ENCODE measurements around the gene TSHZ3. TPM values are rescaled to one million over a fixed set of nuclear protein-coding genes. Genes with fewer than 3 reads are reported as not detected.

TSHZ3 gene
- total RNA-seq, 4 donors from 2014 or later, result 0.19 to 5.3 (median 1.9) TPM

DNA sequence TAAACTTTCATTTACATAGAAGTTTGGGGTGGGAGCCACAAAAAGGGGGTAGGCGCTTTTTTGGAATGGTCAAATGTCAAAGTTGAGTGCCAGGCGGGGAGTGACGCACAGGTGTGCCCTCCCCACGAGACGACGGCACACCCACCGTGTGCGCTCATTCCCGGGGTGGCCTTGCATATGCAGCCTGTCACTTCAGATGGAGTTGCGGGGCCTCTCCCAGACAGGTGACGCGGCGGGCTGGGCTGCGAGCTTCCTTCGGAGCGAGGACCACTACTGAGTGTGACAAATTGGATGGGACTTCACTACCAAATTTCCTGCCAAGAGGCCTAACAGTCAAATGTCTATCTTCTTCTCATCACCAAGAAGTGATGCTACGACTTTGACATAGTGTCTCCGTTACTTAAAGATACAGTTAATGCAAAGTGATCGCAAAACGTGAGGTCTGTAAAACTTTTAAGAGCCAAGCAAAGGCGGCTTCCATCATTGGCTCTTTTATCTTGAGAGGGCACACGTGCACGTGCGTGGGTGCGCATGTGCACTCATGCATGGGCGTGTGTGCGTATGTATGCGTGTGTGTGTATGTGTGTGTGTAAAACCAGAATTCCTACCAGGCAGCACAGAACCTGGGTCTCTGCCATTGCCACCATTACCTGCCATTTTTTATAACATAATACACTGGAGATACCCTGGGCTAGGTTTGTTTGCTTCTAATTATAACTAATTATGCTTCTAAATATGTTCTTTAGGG, 43.1 kb downstream of the TSHZ3 start:
- no peaks in the 10 kb centered on the region for H3K36me3 ChIP-seq
- H3K27me3 ChIP-seq, result no peaks in the 10 kb centered on the region
- no peak for DNase-seq
- intact Hi-C loops (cut with DNase I), result no loop called here
- H3K9me3 ChIP-seq, result no peaks in the 10 kb centered on the region
- peaks cover 0 to 4% (median 0%) of the 10 kb centered on the region in 3 donors for H3K4me1 ChIP-seq
- H3K4me3 ChIP-seq, result no peak overlapping the region
- no peak overlapping the region for H3K27ac ChIP-seq
- TF ChIP-seq, protein P1, sequence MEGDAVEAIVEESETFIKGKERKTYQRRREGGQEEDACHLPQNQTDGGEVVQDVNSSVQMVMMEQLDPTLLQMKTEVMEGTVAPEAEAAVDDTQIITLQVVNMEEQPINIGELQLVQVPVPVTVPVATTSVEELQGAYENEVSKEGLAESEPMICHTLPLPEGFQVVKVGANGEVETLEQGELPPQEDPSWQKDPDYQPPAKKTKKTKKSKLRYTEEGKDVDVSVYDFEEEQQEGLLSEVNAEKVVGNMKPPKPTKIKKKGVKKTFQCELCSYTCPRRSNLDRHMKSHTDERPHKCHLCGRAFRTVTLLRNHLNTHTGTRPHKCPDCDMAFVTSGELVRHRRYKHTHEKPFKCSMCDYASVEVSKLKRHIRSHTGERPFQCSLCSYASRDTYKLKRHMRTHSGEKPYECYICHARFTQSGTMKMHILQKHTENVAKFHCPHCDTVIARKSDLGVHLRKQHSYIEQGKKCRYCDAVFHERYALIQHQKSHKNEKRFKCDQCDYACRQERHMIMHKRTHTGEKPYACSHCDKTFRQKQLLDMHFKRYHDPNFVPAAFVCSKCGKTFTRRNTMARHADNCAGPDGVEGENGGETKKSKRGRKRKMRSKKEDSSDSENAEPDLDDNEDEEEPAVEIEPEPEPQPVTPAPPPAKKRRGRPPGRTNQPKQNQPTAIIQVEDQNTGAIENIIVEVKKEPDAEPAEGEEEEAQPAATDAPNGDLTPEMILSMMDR (IDR thresholded peaks at IDR 0.05), result no peak
- TF ChIP-seq POLR2A (IDR thresholded peaks at IDR 0.05), result no peak
- 89 to 91% methylated on average over 28 of the region's 28 CpGs for WGBS, 2 donors

DNA sequence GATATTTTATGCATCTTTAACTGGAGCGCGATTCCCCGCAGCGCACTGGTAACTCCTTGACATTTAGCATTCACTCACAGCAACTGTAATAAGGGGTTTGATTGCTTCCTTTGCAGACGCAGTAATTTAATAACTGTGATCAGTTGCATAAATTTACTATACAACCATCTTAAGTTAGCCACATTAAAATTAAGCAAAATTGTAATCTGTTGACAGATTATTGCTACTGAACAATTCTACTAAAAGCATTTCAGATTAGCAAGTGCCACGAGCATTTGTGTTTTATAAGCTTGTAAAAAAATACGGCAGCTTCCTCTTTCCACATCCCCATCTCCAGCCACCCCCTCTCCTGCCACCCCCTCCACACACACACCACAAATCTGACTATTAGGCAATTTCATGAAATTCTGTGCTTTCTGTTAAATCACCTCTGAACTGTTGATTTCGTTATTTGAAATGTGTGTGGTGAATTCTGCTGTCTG, 44.4 kb downstream of the TSHZ3 start:
- Histone ChIP-seq H3K4me3 (no peak overlapping the region), H3K4me1 (peaks cover 0 to 4% (median 0%) of the 10 kb centered on the region in 3 donors), H3K36me3 (no peaks in the 10 kb centered on the region), H3K27ac (no peak overlapping the region), H3K9me3 (no peaks in the 10 kb centered on the region), H3K27me3 (no peaks in the 10 kb centered on the region)
- 73 to 77% methylated on average over 8 of the region's 8 CpGs for WGBS, 2 donors
- DNase-seq, result no peak
- TF ChIP-seq, protein P1 (IDR thresholded peaks at IDR 0.05), result no peak
- TF ChIP-seq POLR2A (IDR thresholded peaks at IDR 0.05), result no peak
- intact Hi-C loops (cut with DNase I), result no loop called here

GRCh38 chr19:31303262-31303815, 45.9 kb downstream of the TSHZ3 start:
- peaks cover 0 to 4% (median 0%) of the 10 kb centered on the region in 3 donors for H3K4me1 ChIP-seq
- intact Hi-C loops (cut with DNase I), result no loop called here
- no peak for DNase-seq

DNA sequence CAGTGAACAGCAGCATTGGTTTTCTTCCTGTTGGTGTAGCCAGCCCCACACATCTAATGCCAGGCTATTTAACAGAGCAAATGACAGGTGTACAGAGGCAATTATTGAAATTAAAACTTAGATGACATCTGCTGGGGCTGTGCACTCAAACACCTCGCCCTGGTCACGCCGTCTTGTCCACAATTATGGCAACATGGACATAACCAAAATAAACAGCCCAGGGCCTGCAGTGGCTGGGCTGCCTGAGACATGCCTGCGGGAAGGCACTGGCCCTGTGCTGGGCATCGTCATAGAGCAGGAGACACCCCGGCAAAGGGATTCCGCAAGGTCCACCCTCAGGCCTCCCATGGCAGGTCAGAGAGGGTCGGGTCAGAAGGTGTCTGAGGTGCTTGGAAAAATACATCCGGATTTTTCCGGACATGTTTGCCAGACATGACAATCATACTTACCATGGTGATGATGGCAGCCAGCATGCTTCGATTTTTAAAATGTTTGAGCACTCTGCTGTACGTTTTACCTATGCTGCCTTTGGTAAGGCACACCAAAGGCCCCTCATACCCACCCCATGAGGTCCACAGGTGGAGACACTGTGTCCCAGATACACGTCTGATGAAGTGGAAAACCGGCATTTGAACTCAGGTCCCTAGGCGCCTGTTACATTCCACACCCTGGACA, 47.8 kb downstream of the TSHZ3 start:
- 87 to 92% methylated on average over 7 to 14 of the region's 15 CpGs for WGBS, 2 donors
- H3K27me3 ChIP-seq, result no peaks in the 10 kb centered on the region
- H3K36me3 ChIP-seq, result no peaks in the 10 kb centered on the region
- H3K4me3 ChIP-seq, result no peak overlapping the region
- peaks cover 0 to 4% (median 0%) of the 10 kb centered on the region in 3 donors for H3K4me1 ChIP-seq
- intact Hi-C loops (cut with DNase I), result no loop called here
- H3K27ac ChIP-seq, result no peak overlapping the region
- no peak for DNase-seq
- no peak for TF ChIP-seq POLR2A (IDR thresholded peaks at IDR 0.05)
- TF ChIP-seq, protein P1 (IDR thresholded peaks at IDR 0.05), result no peak
- H3K9me3 ChIP-seq, result no peaks in the 10 kb centered on the region

More at GRCh38 chr19:31303262-31303815, 45.9 kb downstream of the TSHZ3 start:
- Histone ChIP-seq H3K4me3 (no peak overlapping the region), H3K36me3 (no peaks in the 10 kb centered on the region), H3K27me3 (no peaks in the 10 kb centered on the region), H3K27ac (no peak overlapping the region), H3K9me3 (no peaks in the 10 kb centered on the region)
- TF ChIP-seq, protein P1 (IDR thresholded peaks at IDR 0.05), result no peak
- TF ChIP-seq POLR2A (IDR thresholded peaks at IDR 0.05), result no peak
- WGBS, 2 donors, result 71 to 96% methylated on average over 5 to 14 of the region's 16 CpGs

- Histone ChIP-seq H3K4me1 (peaks cover 0 to 2% (median 0%) of the 10 kb centered on the region in 3 donors), H3K27me3 (no peaks in the 10 kb centered on the region), H3K4me3 (no peak overlapping the region), H3K36me3 (no peaks in the 10 kb centered on the region), H3K9me3 (no peaks in the 10 kb centered on the region), H3K27ac (no peak overlapping the region)
- DNase-seq, result no peak
- 70 to 80% methylated on average over 6 of the region's 6 CpGs for WGBS, 2 donors
- no peak for TF ChIP-seq POLR2A (IDR thresholded peaks at IDR 0.05)
- TF ChIP-seq, protein P1 (IDR thresholded peaks at IDR 0.05), result no peak
- intact Hi-C loops (cut with DNase I), result no loop called here
Measured at GRCh38 chr19:31300422-31300821, 48.8 kb downstream of the TSHZ3 start.

Measured in esophagus squamous epithelium (tissue), 5 donors.